HG02943 (cell line): ENCODE results near the gene ZC3H18.
A peak's percentile ranks its signal among the peaks of the same experiment; 100 is the strongest.
"Not testable (repeated sequence)": the region's sequence is repeated elsewhere in the genome, so short reads cannot be mapped to it uniquely, and the experiment has no call there.

Source experiments
- ATAC-seq: cut with Tn5 transposase; IDR thresholded peaks from one replicate; pipeline ENCODE4 v1.9.1; 2021; ENCODE audit warnings: mild to moderate bottlenecking, low read depth, moderate library complexity; ENCODE audit not compliant: unreplicated experiment

ZC3H18 gene

DNA sequence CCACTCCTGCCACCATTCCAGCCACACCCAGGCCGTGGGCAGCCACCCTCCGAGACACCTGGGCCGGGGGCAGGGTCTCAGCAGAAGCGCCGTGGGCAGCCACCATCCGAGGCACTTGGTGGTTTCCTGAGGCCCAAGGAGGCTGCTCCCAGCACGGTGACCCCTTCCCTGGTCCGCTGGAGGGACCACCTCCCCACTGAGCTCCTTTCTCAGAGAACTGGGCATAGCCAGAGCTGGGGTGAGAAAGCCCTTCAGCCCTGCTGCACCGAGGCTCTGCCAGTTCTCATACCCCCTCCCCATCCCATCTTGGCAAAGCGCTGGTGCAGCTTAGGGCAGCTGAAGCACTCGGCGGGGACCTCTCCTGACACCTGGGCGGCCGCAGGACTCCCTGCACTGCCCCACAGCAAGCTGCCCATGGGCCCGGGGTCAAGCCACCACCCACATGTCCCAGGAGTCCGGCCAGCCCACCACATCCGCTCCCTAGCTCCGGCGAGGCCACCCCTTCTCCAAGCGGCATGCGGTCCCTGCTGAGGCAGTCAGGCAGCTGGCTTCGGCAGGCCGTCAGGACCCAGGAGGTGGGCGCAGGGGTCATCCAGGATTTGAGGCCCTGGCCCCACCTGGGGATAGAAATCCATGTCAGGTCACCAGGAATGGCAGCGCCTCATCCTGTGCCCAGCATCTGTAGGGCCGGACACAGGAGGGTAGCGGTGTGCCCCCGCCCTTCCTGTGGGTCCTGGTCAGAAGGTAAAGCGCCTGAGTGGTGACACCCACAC lies 82.0 kb downstream of the ZC3H18 start:
- ATAC-seq = no peak

DNA sequence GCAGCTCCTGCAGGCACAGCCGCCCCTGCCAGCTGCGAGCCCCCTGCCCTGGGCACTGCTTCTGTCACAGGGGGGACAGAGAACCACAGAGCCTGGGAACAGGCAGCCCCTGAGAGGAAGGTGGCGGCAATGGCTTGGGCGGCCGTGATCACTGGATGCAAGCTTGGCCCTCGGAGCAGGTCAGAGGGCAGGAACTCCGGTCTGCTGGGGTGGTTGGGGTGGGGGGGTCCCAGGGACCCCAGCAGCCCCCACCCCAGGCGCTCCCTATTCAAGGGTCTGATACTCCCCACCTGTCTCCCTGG lies 82.5 kb downstream of the ZC3H18 start:
- ATAC-seq = no peak

- no peak for ATAC-seq
Measured at GRCh38 chr16:88653101-88653500, 82.9 kb downstream of the ZC3H18 start.

- ATAC-seq = no peak
Measured at GRCh38 chr16:88653596-88654362, 83.6 kb downstream of the ZC3H18 start.

GRCh38 chr16:88654363-88655052 lies 84.3 kb downstream of the ZC3H18 start:
- no peak for ATAC-seq

DNA sequence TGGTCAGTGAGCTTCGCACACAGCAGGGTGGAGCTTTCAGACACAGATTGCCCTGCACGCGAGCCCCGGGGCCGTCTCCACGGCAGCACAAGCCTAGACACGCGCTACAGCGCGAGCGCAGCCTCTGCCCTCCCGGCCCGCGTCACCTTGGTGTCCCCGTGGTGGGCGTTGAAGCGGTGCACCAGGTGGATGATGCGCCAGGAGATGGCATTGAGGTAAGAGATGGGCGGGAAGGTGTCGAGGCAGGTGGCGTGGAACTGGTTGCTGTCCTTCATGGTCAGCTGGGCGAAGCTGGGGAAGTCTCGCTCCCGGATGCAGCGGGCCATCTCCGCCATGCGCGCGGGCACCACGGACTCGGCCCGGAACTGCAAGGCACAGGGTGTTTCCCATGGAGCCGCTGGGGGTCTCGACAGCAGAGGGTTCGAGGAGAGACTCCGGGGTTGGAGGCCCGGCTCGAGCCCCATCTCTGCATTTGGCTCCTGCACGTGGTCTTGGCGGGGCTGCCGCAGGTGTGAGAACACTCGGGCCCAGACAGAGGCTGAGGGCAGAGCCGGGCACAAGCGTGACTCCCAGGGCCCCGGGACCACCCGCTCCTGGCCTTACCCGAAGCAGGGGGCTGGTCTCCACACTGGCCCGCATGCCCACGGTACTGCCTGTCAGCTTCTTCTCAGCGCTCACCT lies 85.0 kb downstream of the ZC3H18 start:
- ATAC-seq = no peak

DNA sequence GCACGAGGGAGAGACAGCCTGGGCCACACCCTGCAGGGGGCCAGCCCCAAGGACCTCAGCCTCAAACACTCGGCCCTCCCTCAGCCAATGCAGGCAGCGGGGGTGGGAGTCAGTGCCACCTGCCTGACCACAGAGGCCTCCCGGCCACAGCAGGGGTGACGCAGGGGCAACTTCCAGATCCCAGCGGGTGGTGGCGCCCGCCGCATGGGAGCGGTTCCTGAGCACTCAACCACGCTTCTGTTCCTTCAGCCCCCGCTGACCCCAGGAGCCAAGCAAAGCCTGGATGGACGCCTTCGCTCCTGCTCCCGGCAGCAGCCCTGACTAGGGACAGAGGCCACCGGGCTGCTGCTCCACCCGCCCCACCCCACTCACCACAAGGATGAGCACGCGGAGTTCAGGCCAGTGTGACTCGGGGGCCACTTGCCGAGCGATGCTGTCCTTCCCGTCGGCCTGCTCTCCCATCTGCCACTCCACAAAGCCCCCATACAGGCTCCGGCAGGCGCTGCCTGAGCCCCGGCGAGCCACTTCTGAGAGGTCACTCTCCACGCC lies 85.6 kb downstream of the ZC3H18 start:
- no peak for ATAC-seq

- no peak for ATAC-seq
Measured at GRCh38 chr16:88656291-88656980, 86.2 kb downstream of the ZC3H18 start.

DNA sequence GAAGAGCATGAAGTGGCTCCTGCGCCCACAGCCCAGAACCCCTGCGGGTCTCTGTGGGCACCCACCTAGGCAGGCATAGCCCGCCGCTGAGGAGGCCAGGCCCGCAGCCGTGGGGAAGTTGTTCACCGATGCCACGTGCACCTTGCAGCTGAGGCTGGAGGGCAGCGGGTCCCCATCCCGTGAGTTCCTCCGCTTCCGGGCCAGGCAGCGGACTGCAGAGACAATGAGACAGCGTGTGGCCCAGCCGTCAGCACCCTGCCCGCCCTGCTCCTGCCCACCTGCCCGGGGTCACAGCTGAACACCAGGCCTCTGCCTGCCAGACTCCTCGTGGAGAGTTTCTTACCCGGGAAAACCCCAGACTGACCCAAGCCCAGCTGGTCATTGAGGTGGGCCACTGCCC lies 87.2 kb downstream of the ZC3H18 start:
- no peak for ATAC-seq

- ATAC-seq = no peak
Measured at GRCh38 chr16:88658714-88659113, 88.5 kb downstream of the ZC3H18 start.

- no peak for ATAC-seq
Measured at GRCh38 chr16:88659160-88659559, 89.0 kb downstream of the ZC3H18 start.

GRCh38 chr16:88661468-88661867 lies 91.3 kb downstream of the ZC3H18 start:
- ATAC-seq = no peak

GRCh38 chr16:88662222-88662842 lies 92.1 kb downstream of the ZC3H18 start:
- ATAC-seq = no peak

DNA sequence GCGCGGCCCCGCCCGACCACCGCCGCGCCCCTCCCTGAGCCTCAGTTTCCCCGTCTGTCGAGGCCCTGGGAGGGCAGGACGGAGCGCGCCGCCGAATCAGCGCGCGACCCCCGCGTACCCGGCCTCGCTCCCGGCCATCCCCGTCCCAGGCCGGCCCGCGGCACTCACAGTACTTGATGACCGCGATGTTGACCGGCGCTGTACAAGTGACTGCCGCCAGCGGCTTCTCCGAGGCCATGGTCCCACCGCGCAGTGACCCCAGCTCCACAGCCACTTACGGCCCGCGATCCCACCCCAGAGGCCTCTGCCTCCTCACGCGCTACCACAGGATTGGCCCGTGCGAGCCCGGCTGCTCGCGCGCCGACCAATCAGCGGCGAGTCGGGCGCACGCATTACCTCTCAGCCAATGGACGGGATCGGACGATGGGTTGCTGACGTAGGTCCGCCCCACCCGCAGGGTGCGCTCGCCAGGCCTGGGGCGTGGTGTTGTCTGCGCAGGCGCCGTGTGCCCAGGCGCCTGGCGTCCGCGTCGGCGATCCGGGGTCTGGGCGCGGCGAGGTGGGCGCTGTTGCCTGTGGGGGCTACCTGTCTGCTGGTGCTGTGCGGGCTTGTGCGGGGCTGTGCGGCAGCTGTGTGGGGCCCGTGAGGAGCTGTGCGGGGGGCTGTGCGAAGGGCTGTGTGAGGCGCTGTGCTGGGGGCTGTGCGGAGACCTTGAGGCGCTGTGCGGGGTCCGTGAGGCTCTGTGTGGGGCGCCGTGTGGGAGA lies 92.8 kb downstream of the ZC3H18 start, which contains the start of gene MVD:
Gene MVD, minus strand, starts transcription at position 249 of the 764 bp plus-strand sequence. Its CDS starts 11 bp downstream, at position 238.
- ATAC-seq = peak; percentile 91

GRCh38 chr16:88665148-88665547 lies 94.9 kb downstream of the ZC3H18 start:
- ATAC-seq = no peak

DNA sequence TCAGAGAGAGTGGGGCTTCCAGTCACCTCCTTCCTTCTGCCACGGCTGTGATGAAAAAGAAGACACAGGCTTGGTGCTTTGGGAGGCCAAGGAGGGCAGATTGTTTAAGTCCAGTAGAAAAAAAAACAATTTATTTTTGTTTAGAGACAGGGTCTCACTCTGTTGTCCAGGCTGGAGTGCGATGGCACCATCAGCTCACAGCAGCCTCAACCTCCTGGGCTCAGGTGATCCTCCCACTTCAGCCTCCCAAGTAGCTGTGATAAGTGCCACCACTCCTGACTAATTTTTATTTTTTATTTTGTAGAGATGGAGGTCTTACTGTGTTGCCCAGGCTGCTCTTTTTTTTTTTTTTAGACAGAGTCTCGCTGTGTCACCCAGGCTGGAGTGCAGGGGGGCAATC lies 95.4 kb downstream of the ZC3H18 start:
- no peak for ATAC-seq

DNA sequence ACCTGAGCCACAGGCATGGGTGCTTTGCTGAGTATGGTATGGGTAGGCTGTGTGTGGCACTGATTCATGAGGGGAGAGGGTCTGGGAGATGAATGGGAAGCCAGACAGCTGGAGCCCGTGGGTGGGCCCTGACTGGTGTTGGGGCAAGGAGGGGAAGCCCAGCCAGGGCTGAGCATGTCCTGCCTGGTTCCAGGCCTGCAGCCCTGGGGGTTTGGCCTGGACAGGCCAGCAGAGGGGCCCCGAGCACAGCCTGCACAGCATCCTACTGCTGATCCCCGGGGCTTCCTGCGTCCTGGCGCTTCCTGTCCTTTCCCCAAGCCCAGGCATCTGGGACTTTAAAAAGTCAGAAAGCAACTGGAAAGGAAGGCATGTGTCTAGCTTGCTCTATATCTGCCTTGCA lies 97.3 kb downstream of the ZC3H18 start:
- no peak for ATAC-seq

- ATAC-seq = not testable (repeated sequence)
Measured at GRCh38 chr16:88669493-88669892, 99.3 kb downstream of the ZC3H18 start.

DNA sequence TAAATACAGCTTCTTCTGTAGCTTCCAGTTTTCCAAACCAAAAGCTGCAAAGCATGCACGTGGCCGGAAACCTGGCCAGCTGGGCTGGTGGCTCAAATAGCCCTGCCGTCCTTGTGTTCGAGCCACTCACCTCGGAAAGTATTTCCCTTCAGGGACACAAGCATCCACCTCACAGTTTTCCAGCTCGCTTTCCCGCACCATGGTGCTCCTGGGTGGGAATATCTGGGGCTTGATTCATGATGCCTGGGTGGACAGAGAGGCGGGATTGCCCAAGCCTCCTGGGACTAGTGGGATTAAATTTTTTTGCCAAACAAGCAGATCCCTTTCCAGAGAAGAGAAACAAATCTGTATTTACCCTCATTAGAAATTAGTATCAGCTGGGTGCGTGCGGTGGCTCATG lies 99.8 kb downstream of the ZC3H18 start:
- ATAC-seq = no peak
